RPMI8226 (cell line): ENCODE measurements around the gene RAB24.
"Not testable (repeated sequence)": the region's sequence is repeated elsewhere in the genome, so short reads cannot be mapped to it uniquely, and the experiment has no call there.

ENCODE experiments used
- DNase-seq: peaks from one replicate; pipeline ENCODE4 v3.0.0-alpha.2; 2015

The RAB24 gene

DNA sequence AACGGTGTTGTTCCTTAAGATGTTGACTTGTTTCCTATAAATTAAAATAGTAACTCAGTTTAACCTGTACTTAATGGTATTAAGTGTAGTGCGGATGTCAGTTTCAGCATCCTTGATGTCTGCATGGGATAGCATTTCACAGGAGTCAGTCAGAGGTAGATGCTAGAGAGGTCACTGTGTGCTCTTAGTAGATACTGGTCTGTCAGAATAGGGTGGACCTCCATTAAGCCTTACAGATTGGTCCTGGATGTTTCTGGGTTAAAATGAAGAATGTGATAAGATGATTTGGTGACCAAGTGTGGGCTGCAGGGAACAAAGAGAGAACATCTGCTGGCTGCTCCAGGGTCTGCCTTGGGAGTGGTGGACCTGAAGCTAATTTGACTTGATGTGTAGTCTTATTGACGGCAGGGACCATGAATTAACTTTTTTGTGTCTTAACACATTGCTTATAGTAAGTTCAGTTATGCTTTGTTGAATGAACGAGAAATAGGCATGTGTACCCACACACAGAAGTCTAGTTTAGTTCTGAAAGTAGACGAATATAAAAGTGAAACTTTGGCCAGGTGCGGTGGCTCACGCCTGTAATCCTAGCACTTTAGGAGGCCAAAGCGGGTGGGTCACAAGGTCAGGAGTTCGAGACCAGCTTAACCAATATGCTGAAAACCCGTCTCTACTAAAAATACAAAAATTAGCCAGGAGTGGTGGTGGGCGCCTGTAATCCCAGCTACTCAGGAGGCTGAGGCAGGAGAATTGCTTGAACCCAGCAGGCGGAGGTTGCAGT lies 12.5 kb downstream of the RAB24 start:
- DNase-seq: peak; percentile 46

- DNase-seq: no peak
These were observed 15.3 kb downstream of the RAB24 start for GRCh38 chr5:177288191-177288590.

DNA sequence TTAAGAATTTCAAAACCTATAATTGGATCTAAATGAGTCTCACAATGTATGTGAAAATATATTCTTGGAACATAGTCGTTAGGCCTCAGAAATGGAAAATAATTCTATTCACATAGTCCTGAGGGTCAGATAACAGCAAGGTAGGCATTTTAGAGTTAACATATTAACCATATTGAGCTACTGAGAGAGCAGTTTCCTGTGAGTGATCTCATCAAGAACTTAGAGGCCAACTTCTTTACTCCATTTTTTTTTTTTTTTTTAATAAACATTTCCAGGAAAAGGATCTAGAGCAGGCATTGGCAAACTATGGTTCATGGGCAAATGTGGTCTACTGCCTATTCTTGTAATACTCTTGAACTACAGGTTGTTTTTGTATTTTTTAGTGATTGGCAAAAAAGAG lies 26.6 kb downstream of the RAB24 start:
- DNase-seq: no peak

DNA sequence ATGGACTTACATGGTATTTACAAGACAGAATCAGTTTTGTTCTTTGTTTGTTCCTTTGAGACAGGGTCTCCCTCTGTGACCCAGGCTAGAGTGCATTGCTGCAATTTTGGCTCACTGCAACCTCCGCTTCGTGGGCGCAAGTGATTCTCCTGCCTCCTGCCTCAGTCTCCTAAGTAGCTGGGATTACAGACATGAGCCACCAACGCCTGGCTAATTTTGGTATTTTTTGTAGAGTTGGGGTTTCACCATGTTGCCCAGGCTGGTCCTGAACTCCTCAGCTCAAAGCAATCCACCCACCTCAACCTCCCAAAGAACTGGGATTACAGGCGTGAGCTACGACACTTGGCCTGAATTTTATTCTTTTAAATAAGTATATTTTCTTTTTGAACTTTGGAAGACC lies 27.6 kb downstream of the RAB24 start:
- no peak for DNase-seq

- DNase-seq: no peak
These were observed 32.4 kb downstream of the RAB24 start for GRCh38 chr5:177271113-177271512.

GRCh38 chr5:177270653-177271052 lies 32.9 kb downstream of the RAB24 start:
- DNase-seq: no peak

- DNase-seq: no peak
These were observed 33.5 kb downstream of the RAB24 start for GRCh38 chr5:177269976-177270375.

DNA sequence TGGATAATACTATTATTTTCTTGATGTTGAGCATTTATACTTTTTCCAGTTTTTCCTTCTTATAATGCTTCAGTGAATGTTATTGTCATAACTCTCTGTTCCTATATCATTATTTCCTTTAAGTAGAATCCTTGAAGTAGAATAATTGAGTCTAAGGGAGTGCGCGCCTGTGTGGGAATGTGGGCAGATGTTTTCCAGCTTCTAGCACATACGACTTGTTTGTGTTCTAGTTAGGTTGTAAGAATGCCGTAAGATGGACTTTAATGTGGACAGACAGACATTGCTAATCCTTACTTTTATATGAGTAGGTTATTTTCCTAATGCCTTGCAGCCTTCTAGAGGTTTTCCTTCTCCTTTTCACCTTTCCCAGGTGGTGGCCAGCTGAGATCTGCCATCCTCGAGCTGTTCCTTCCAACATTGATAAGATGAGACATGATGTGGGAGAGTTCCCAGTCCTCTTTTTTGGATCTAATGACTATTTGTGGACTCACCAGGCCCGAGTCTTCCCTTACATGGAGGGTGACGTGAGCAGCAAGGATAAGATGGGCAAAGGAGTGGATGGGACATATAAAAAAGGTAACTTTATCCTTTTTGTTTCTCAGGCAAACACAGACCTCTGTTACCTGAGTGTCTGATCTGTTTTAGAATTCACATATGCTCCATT lies 34.2 kb downstream of the RAB24 start:
- DNase-seq: no peak

DNA sequence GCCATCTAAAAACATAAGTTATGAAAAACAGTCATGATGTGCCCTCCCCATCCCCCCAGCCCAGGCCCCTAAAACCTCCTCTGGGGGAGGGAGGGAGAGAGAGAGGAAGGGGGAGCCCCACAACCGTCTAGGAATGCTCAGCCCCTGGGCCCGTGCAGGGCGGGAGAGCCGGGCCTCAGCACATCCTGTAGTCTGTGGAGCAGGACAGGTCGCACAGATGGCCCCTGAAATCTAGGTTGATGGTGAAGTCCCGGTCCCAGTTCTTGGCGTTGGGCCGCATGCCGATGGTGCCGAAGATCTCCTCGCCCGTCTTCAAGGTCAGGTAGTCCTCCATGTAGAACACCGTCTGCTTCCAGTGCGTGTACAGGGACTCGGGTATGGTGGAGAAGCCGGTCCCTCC lies 38.1 kb downstream of the RAB24 start:
- no peak for DNase-seq

- DNase-seq: no peak
These were observed 39.3 kb downstream of the RAB24 start for GRCh38 chr5:177264178-177264577.

- DNase-seq: no peak
These were observed 42.0 kb downstream of the RAB24 start for GRCh38 chr5:177261510-177261909.

DNA sequence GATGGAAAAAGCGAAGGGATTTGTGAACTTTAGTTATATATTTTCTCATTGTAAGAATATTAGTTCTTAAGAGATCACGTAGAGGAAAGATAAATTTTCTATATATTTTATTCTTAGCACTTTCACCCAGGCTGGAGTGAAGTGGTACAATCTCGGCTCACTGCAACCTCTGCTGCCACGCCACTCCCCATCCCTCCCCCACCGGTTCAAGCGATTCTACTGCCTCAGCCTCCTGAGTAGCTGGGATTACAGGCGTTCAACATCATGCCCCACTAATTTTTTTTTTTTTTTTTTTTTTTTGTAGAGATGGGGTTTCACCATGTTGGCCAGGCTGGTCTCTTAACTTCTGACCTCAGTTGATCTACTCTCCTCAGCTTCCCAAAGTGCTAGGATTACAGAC lies 42.6 kb downstream of the RAB24 start:
- no peak for DNase-seq

DNA sequence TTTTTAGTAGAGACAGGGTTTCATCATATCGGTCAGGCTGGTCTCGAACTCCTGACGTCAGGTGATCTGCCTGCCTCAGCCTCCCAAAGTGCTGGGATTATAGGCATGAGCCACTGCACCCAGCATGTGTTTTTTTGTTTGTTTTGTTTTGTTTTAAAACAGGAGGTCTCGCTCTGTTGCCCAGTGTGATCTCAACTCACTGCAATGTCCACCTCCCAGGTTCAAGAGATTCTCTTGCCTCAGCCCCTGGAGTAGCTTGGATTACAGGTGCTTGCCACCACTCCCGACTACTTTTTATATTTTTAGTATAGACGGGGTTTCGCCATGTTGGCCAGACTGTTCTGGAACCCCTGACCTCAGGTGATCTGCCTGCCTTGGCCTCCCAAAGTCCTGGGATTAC lies 44.8 kb downstream of the RAB24 start:
- DNase-seq: not testable (repeated sequence)

- no peak for DNase-seq
These were observed 47.2 kb downstream of the RAB24 start for GRCh38 chr5:177256296-177256695.

DNA sequence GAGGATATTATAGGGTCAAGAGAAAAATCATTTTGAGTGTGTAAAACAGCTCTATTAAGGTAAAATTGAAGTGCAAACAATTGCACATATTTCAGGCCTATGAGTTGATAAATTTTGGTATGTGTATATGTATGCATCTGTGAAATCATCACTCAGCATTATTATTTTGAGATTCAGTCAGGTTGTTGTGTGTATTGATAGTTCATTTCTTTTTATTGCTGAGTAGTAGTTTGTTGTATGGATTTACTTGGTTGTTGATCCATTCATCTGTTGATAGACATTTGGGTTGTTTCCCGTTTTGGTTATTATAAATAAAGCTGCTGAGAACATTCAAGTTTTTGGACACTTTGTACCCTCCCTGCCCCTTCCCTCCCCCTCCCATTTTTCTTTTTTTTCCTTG lies 50.3 kb downstream of the RAB24 start:
- no peak for DNase-seq
